Measurements from ENCODE around the gene FOXK1. TPM values are rescaled to one million over a fixed set of nuclear protein-coding genes. Genes with fewer than 3 reads are reported as not detected.

FOXK1 gene
- total and polyA plus RNA-seq, 8 donors, result 3.9 to 20.6 (median 15.5) TPM

DNA sequence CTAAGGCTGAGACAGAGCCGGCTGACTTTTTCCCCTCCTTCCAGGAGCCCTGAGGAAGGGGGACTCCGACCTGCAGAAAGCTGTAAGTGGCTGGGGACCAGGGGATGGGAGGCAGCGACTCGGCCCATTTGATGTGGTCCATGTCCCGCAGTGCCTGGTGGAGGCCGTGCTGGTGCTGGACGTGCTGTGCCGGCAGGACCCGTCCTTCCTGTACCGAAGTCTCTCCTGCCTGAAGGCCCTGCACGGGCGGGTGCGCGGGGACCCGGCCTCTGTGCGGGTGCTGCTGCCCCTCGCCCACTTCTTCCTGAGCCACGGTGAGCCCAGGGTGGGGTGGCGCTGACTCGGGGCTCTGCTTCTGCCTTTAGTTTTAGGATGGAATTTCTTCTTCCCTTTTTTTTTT, 103.3 kb downstream of the FOXK1 start:
- no peaks in the 10 kb centered on the region for H3K4me1 ChIP-seq
- DNase-seq (no peak), FAIRE-seq (no peak), ATAC-seq (no peak)
- TF ChIP-seq, protein P1, sequence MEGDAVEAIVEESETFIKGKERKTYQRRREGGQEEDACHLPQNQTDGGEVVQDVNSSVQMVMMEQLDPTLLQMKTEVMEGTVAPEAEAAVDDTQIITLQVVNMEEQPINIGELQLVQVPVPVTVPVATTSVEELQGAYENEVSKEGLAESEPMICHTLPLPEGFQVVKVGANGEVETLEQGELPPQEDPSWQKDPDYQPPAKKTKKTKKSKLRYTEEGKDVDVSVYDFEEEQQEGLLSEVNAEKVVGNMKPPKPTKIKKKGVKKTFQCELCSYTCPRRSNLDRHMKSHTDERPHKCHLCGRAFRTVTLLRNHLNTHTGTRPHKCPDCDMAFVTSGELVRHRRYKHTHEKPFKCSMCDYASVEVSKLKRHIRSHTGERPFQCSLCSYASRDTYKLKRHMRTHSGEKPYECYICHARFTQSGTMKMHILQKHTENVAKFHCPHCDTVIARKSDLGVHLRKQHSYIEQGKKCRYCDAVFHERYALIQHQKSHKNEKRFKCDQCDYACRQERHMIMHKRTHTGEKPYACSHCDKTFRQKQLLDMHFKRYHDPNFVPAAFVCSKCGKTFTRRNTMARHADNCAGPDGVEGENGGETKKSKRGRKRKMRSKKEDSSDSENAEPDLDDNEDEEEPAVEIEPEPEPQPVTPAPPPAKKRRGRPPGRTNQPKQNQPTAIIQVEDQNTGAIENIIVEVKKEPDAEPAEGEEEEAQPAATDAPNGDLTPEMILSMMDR (IDR thresholded peaks at IDR 0.05), result no peak
- peaks cover 4 to 62% (median 45%) of the 10 kb centered on the region in 3 donors for H3K36me3 ChIP-seq
- H3K27ac ChIP-seq, result no peak overlapping the region
- intact Hi-C loops (cut with DNase I), result no loop called here
- H3K4me3 ChIP-seq, result no peak overlapping the region
- 93 to 94% methylated on average over 20 of the region's 20 CpGs for WGBS, 2 donors
- H3K27me3 ChIP-seq, result no peaks in the 10 kb centered on the region
- no peaks in the 10 kb centered on the region for H3K9me3 ChIP-seq

DNA sequence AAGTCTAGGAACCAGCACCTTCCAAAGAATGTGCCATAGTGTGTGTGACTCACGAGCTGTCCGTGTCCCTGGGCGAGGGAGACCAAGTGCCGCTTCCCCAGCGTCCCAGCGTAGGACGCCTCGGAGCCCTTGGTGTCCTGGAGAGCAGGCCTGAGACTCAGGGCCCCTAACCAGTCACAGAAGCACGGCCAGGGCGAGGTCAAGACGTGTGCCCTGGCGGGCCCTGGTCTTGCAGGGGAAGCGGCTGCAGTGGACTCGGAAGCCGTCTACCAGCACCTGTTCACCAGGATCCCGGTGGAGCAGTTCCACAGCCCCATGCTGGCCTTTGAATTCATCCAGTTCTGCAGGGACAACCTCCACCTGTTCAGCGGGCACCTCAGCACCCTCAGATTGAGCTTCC, 103.9 kb downstream of the FOXK1 start:
- Histone ChIP-seq H3K27ac (no peak overlapping the region), H3K27me3 (no peaks in the 10 kb centered on the region), H3K4me3 (no peak overlapping the region), H3K36me3 (peaks cover 4 to 69% (median 45%) of the 10 kb centered on the region in 3 donors), H3K4me1 (no peaks in the 10 kb centered on the region), H3K9me3 (no peaks in the 10 kb centered on the region)
- FAIRE-seq, result no peak
- DNase-seq, result peak in 1 of 6 donors; percentile 62
- TF ChIP-seq, protein P1 (IDR thresholded peaks at IDR 0.05), result no peak
- no peak for ATAC-seq
- 95 to 97% methylated on average over 17 of the region's 17 CpGs for WGBS, 2 donors
- intact Hi-C loops (cut with DNase I), result no loop called here

DNA sequence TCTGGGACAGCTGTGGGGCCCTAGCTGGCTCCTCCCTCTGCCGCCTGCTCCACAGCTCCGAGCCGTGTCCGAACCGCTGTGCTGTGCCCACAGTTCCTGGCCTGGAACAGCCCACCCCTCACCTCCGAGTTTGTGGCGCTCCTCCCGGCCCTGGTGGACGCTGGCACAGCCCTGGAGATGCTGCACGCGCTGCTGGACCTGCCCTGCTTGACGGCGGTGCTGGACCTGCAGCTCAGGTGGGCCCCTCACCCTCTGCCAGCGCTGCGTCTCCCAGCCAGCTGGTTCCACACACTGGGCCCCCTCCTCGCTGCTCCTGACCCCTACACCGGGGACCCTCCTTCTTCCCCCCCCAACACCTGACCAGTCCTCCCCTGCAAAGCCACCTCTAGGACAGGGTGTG, 105.4 kb downstream of the FOXK1 start:
- intact Hi-C loops (cut with DNase I), result no loop called here
- Histone ChIP-seq H3K4me3 (no peak overlapping the region), H3K27ac (no peak overlapping the region), H3K9me3 (no peaks in the 10 kb centered on the region), H3K27me3 (no peaks in the 10 kb centered on the region), H3K36me3 (peaks cover 4 to 60% (median 34%) of the 10 kb centered on the region in 3 donors), H3K4me1 (peaks cover 0 to under 1% (median 0%) of the 10 kb centered on the region in 3 donors)
- ATAC-seq (no peak), DNase-seq (peak in 1 of 6 donors; percentile 67), FAIRE-seq (no peak)
- 91 to 94% methylated on average over 17 of the region's 17 CpGs for WGBS, 2 donors
- TF ChIP-seq, protein P1 (IDR thresholded peaks at IDR 0.05), result no peak

DNA sequence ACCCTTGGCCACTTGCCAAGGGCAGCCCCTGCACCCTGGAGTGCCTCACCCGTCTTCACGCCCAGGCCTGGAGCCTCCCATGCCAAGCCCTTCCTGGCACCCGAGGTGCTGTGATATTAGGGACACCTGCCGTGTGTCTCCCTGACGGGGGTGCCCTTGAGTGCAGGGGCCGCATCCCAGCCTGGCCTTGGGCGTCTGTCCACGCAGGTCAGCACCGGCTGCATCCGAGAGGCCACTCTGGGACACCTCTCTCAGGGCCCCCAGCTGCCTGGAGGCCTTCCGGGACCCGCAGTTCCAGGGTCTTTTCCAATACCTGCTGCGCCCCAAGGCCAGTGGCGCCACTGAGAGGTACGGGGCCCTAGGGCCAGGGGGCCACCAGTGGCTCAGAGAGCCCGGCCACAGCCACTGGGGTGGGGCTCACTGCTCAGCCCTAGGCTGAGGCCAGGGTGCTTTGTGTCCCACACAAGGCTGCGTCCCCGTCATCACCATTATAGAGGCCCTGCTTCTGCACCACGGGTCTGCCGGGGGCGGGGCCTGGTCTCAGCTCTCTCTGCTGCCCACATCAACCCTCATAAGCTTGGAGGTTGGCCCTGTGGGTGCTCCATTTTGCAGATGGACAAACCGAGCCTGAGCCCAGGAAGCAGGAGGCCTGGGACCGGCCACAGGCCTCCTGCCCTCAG, 106.0 kb downstream of the FOXK1 start:
- no peaks in the 10 kb centered on the region for H3K27me3 ChIP-seq
- ATAC-seq, result no peak
- no peak overlapping the region for H3K27ac ChIP-seq
- H3K9me3 ChIP-seq, result no peaks in the 10 kb centered on the region
- WGBS, 2 donors, result 86 to 88% methylated on average over 22 to 23 of the region's 23 CpGs
- DNase-seq, result peak in 1 of 6 donors; percentile 76
- TF ChIP-seq, protein P1 (IDR thresholded peaks at IDR 0.05), result no peak
- no peak for FAIRE-seq
- H3K36me3 ChIP-seq, result peaks cover 0 to 55% (median 28%) of the 10 kb centered on the region in 3 donors
- peaks cover 0 to 3% (median 0%) of the 10 kb centered on the region in 3 donors for H3K4me1 ChIP-seq
- no peak overlapping the region for H3K4me3 ChIP-seq
- intact Hi-C loops (cut with DNase I), result no loop called here

DNA sequence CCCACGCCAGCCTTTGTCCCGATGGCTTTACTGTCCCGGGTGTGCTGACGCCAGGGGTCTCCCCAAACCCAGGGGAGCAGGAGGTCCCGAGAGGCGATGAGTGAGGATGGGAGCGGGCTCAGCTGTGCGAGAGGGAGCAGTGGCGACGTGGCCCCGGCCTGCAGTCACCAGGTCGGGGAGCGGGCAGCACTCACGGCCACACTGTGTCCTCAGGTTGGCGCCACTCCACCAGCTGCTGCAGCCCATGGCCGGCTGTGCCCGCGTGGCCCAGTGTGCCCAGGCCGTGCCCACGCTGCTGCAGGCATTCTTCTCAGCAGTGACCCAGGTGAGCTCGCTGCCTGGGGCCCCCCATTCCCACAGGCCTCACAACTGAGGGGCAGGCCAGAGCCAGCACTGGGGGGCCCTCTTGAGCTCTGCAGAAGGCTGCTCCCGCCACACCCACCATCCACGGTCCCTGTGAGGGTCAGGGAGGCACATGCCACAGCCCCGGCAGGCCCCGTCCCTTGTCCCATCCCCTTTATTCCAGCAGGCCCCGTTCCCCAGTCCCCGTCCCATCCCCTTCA, 106.6 kb downstream of the FOXK1 start:
- TF ChIP-seq, protein P1 (IDR thresholded peaks at IDR 0.05), result no peak
- ATAC-seq (no peak), DNase-seq (peak in 1 of 6 donors; percentile 72), FAIRE-seq (no peak)
- no peak overlapping the region for H3K4me3 ChIP-seq
- H3K27me3 ChIP-seq, result no peaks in the 10 kb centered on the region
- WGBS, 2 donors, result 93 to 95% methylated on average over 23 to 27 of the region's 27 CpGs
- no peaks in the 10 kb centered on the region for H3K9me3 ChIP-seq
- H3K36me3 ChIP-seq, result peaks cover 0 to 53% (median 26%) of the 10 kb centered on the region in 3 donors
- no peak overlapping the region for H3K27ac ChIP-seq
- peaks cover 0 to 3% (median 0%) of the 10 kb centered on the region in 3 donors for H3K4me1 ChIP-seq
- intact Hi-C loops (cut with DNase I), result no loop called here
